GM23338 (cell line): ENCODE data around the gene DOCK1. TPM values are rescaled to one million over a fixed set of nuclear protein-coding genes. Genes with fewer than 3 reads are reported as not detected.

Experiments
- ATAC-seq: fragments of 200-7000 bp; cut with Tn5 transposase; 3 replicates; pipeline ENCODE4 v1.9.1; 2020
- DNase-seq: peaks from one replicate; pipeline ENCODE4 v3.0.0-alpha.2; 2015; ENCODE audit warnings: low spot score
- H2AFZ ChIP-seq: fragments of 200-600 bp; sonication (generic); 2 replicates; pipeline ENCODE4 v1.8.0; 2016; ENCODE audit warnings: antibody characterized with exemption, mild to moderate bottlenecking, moderate library complexity
- H3F3A ChIP-seq: fragments of 200-600 bp; sonication (generic); replicated peaks from 2 replicates; pipeline ENCODE4 v1.8.0; 2017; ENCODE audit warnings: antibody characterized with exemption, mixed run types, low read depth
- H3K27ac ChIP-seq: fragments of 200-600 bp; sonication (generic); 2 replicates; pipeline ENCODE4 v1.6.1; 2016; ENCODE audit warnings: low read depth
- H3K27me3 ChIP-seq: fragments of 200-600 bp; sonication (generic); 2 replicates; pipeline ENCODE4 v1.8.0; 2016; ENCODE audit warnings: mild to moderate bottlenecking, mixed run types, moderate library complexity; ENCODE audit not compliant: insufficient read depth
- H3K36me3 ChIP-seq: fragments of 200-600 bp; sonication (generic); 2 replicates; pipeline ENCODE4 v1.8.0; 2016; ENCODE audit warnings: mild to moderate bottlenecking; ENCODE audit not compliant: insufficient read depth
- H3K4me1 ChIP-seq: fragments of 200-600 bp; sonication (generic); 2 replicates; pipeline ENCODE4 v1.8.0; 2016; ENCODE audit warnings: mild to moderate bottlenecking, moderate library complexity; ENCODE audit not compliant: insufficient read depth
- H3K4me2 ChIP-seq: fragments of 200-600 bp; sonication (generic); 2 replicates; pipeline ENCODE4 v1.7.1; 2017; ENCODE audit warnings: mixed run types
- H3K4me3 ChIP-seq: fragments of 200-600 bp; sonication (generic); 2 replicates; pipeline ENCODE4 v1.6.1; 2016; ENCODE audit warnings: mixed run types
- H3K79me2 ChIP-seq: fragments of 200-600 bp; sonication (generic); replicated peaks from 2 replicates; pipeline ENCODE4 v1.8.0; 2017; ENCODE audit warnings: mild to moderate bottlenecking; ENCODE audit not compliant: insufficient read depth
- H3K9me2 ChIP-seq: fragments of 200-600 bp; sonication (generic); 2 replicates; pipeline ENCODE4 v1.8.0; 2017; ENCODE audit not compliant: insufficient read depth
- H4K20me1 ChIP-seq: fragments of 200-600 bp; sonication (generic); replicated peaks from 2 replicates; pipeline ENCODE4 v1.8.0; 2017; ENCODE audit warnings: mild to moderate bottlenecking; ENCODE audit not compliant: insufficient read depth
- H3K27ac Mint-ChIP-seq: 2 replicates; pipeline ENCODE4 v1.8.0; 2020; ENCODE audit warnings: inconsistent platforms, mild to moderate bottlenecking, moderate library complexity, mixed read lengths
- H3K27me3 Mint-ChIP-seq: 3 replicates; pipeline ENCODE4 v1.8.0; 2022; ENCODE audit warnings: low read depth, mild to moderate bottlenecking, moderate library complexity, mixed read lengths, inconsistent platforms; ENCODE audit not compliant: insufficient read depth, poor library complexity
- H3K36me3 Mint-ChIP-seq: 3 replicates; pipeline ENCODE4 v1.8.0; 2021; ENCODE audit warnings: low read depth, mild to moderate bottlenecking, inconsistent platforms, moderate library complexity, mixed read lengths
- H3K4me1 Mint-ChIP-seq: 3 replicates; pipeline ENCODE4 v1.8.0; 2020; ENCODE audit warnings: mild to moderate bottlenecking, inconsistent platforms, mixed read lengths
- H3K4me3 Mint-ChIP-seq: 3 replicates; pipeline ENCODE4 v1.8.0; 2021; ENCODE audit warnings: moderate library complexity, mild to moderate bottlenecking, inconsistent platforms, mixed read lengths
- H3K9me3 Mint-ChIP-seq: 3 replicates; pipeline ENCODE4 v1.8.0; 2020; ENCODE audit warnings: moderate library complexity, mild to moderate bottlenecking, inconsistent platforms, mixed read lengths
- ETS1 ChIP-seq: IDR thresholded peaks from 2 replicates; pipeline ENCODE4 v1.6.1; 2016; ENCODE audit warnings: antibody characterized with exemption
- EZH2phosphoT487 ChIP-seq: fragments of 200-600 bp; sonication (generic); IDR thresholded peaks from one replicate; pipeline ENCODE4 v1.8.1; 2018; ENCODE audit warnings: antibody characterized with exemption; ENCODE audit not compliant: unreplicated experiment
- JUNB ChIP-seq: IDR thresholded peaks from one replicate; pipeline ENCODE4 v1.6.1; 2016; ENCODE audit warnings: antibody characterized with exemption; ENCODE audit not compliant: unreplicated experiment
- NANOG ChIP-seq: IDR thresholded peaks from 2 replicates; pipeline ENCODE4 v1.6.1; 2016; ENCODE audit warnings: antibody characterized with exemption, borderline replicate concordance
- STAT1 ChIP-seq: IDR thresholded peaks from one replicate; pipeline ENCODE4 v1.6.1; 2016; ENCODE audit warnings: antibody characterized with exemption; ENCODE audit not compliant: unreplicated experiment
- ZNF114 ChIP-seq: fragments of 250-450 bp; sonication (Bioruptor Pico); IDR thresholded peaks from 2 replicates; pipeline ENCODE4 v1.5.0; 2020; ENCODE audit warnings: mild to moderate bottlenecking, moderate library complexity
- ZNF331 ChIP-seq: fragments of 250-450 bp; sonication (Bioruptor Pico); IDR thresholded peaks from 2 replicates; pipeline ENCODE4 v1.5.0; 2020; ENCODE audit warnings: low read depth, mild to moderate bottlenecking, moderate library complexity
- ZNF462 ChIP-seq: fragments of 250-450 bp; sonication (Bioruptor Pico); IDR thresholded peaks from 2 replicates; pipeline ENCODE4 v1.5.0; 2020; ENCODE audit warnings: mild to moderate bottlenecking, moderate library complexity
- polyA plus RNA-seq: library from polyadenylated mRNA; unstranded; fragments of >200 nt; fragmentation: Nextera tagmentation; extraction: Ambion mirVana; gene quantifications from 2 replicates; pipeline ENCODE4 v1.2.1, GENCODE V29; 2016
- total RNA-seq: library from RNA; depleted of rRNA; stranded (reverse); fragments of >200 nt; shearing (Covaris generic); gene quantifications from 2 replicates; pipeline ENCODE4 v1.2.3, GENCODE V29; 2014

Gene DOCK1
- total and polyA plus RNA-seq, 2 experiments from 2014 or later = 13.2 to 55.3 TPM

- TF ChIP-seq ETS1 (no peak), ZNF462 (CRISPR knock-in tag) (no peak), JUNB (no peak), NANOG (no peak), ZNF114 (no peak)
These were observed 486.6 kb downstream of the DOCK1 start (continued) for GRCh38 chr10:127391875-127392274.

GRCh38 chr10:127392351-127393235 is 487.4 kb downstream of the DOCK1 start:
- Mint-ChIP-seq H3K9me3 (no peaks in the 10 kb centered on the region; the same call in 2 of the 3 replicates), H3K27me3 (peaks cover 13% of the 10 kb centered on the region), H3K4me3 (no peak overlapping the region), H3K36me3 (peaks cover 9% of the 10 kb centered on the region), H3K4me1 (peaks cover 14% of the 10 kb centered on the region), H3K27ac (no peak overlapping the region)
- Histone ChIP-seq H4K20me1 (no peaks in the 10 kb centered on the region), H3K79me2 (no peaks in the 10 kb centered on the region), H3K4me2 (no peak overlapping the region), H2AFZ (no peak overlapping the region), H3K27ac (no peak overlapping the region; the same call in 1 of the 2 replicates), H3K4me1 (no peaks in the 10 kb centered on the region), H3K36me3 (no peaks in the 10 kb centered on the region), H3K9me2 (0 out of 2 replicates have a peak, but pooled peaks cover 3% of the 10 kb centered on the region), H3K27me3 (no peaks in the 10 kb centered on the region), H3K4me3 (no peak overlapping the region), H3F3A (no peaks in the 10 kb centered on the region)
- ATAC-seq = no peak
- DNase-seq = no peak
- TF ChIP-seq ZNF331 (CRISPR knock-in tag) (no peak), STAT1 (no peak), JUNB (no peak), EZH2phosphoT487 (no peak)
